HEK293 (cell line): ENCODE data around the gene KANSL1.
"Not testable (repeated sequence)": the region's sequence is repeated elsewhere in the genome, so short reads cannot be mapped to it uniquely, and the experiment has no call there.

Source experiments
- CTCF ChIA-PET: fragments of 350-600 bp; formaldehyde crosslinking; extraction: SDS; loops from one replicate; lab custom pipeline; 2021; ENCODE audit warnings: antibody characterized with exemption; lab: Yijun Ruan, JAX
- POLR2A ChIA-PET: fragments of 300-600 bp; formaldehyde crosslinking; extraction: SDS; loops from one replicate; lab custom pipeline; 2020; ENCODE audit warnings: antibody characterized with exemption, inconsistent platforms; lab: Yijun Ruan, JAX
- H3K27ac ChIP-seq: fragments of 200-500 bp; sonication (Bioruptor generic); 2 replicates; pipeline ENCODE4 v1.5.1; 2014; ENCODE audit warnings: low read depth, low read length, control low read depth, inconsistent platforms; ENCODE audit errors: extremely low read depth
- H3K36me3 ChIP-seq, 2 experiments: fragments of 200-500 bp in 1 of 2; sonication (Bioruptor generic) in 1 of 2; 1 replicate in 1 of 2; 2 replicates in 1 of 2; pipeline ENCODE4 v1.5.1; 2014 to 2017; ENCODE audit warnings: inconsistent platforms in 2 of 2, low read length in 2 of 2; ENCODE audit not compliant: control insufficient read depth in 2 of 2, insufficient read depth in 1 of 2
- H3K4me1 ChIP-seq: fragments of 200-500 bp; sonication (Bioruptor generic); 2 replicates; pipeline ENCODE4 v1.5.1; 2014; ENCODE audit warnings: mild to moderate bottlenecking, low read length, inconsistent platforms; ENCODE audit not compliant: control insufficient read depth, insufficient read depth
- H3K4me3 ChIP-seq: 2 replicates; pipeline ENCODE4 v1.5.1; 2011; ENCODE audit warnings: low read depth, mild to moderate bottlenecking, control low read depth, low read length, moderate library complexity
- H3K9me3 ChIP-seq: fragments of 200-500 bp; sonication (Bioruptor generic); 2 replicates; pipeline ENCODE4 v1.5.1; 2014; ENCODE audit warnings: low read depth, low read length, inconsistent platforms; ENCODE audit not compliant: control insufficient read depth, insufficient read depth
- CTCF ChIP-seq: fragments of 450-650 bp; formaldehyde crosslinking; IDR thresholded peaks from 2 replicates; pipeline ENCODE4 v1.5.1; 2016; ENCODE audit warnings: missing biosample characterization, missing genetic modification characterization
- EGR2 ChIP-seq: fragments of 450-650 bp; formaldehyde crosslinking; IDR thresholded peaks from 2 replicates; pipeline ENCODE4 v1.5.1; 2016; ENCODE audit warnings: low read depth, missing biosample characterization, missing genetic modification characterization
- GLI2 ChIP-seq: fragments of 450-650 bp; formaldehyde crosslinking; IDR thresholded peaks from 2 replicates; pipeline ENCODE4; 2017; ENCODE audit warnings: missing biosample characterization, missing genetic modification characterization, low read depth, borderline replicate concordance
- HOXA7 ChIP-seq: sonication (generic); formaldehyde crosslinking; IDR thresholded peaks from 2 replicates; pipeline ENCODE4 v1.8.1; 2022; ENCODE audit warnings: missing genetic modification reagents, borderline replicate concordance
- PRDM2 ChIP-seq: fragments of 450-650 bp; formaldehyde crosslinking; IDR thresholded peaks from 2 replicates; pipeline ENCODE4 v1.5.1; 2016; ENCODE audit warnings: missing biosample characterization, missing genetic modification characterization, borderline replicate concordance
- ZFP69B ChIP-seq: fragments of 450-650 bp; formaldehyde crosslinking; IDR thresholded peaks from 2 replicates; pipeline ENCODE4 v1.5.1; 2016; ENCODE audit warnings: missing biosample characterization, missing genetic modification characterization
- ZNF248 ChIP-seq: fragments of 450-650 bp; formaldehyde crosslinking; IDR thresholded peaks from 2 replicates; pipeline ENCODE4 v1.5.1; 2017; ENCODE audit warnings: missing biosample characterization, missing genetic modification characterization
- ZNF37A ChIP-seq: fragments of 450-650 bp; IDR thresholded peaks from 2 replicates; pipeline ENCODE4 v1.5.1; 2018; ENCODE audit warnings: missing biosample characterization, missing genetic modification characterization
- ZNF423 ChIP-seq: fragments of 450-650 bp; formaldehyde crosslinking; IDR thresholded peaks from 2 replicates; pipeline ENCODE4 v1.5.1; 2016; ENCODE audit warnings: missing biosample characterization, missing genetic modification characterization
- ZNF623 ChIP-seq: fragments of 450-650 bp; formaldehyde crosslinking; IDR thresholded peaks from 2 replicates; pipeline ENCODE4 v1.5.1; 2016; ENCODE audit warnings: missing biosample characterization, missing genetic modification characterization
- ZNF670 ChIP-seq: fragments of 450-650 bp; formaldehyde crosslinking; IDR thresholded peaks from 2 replicates; pipeline ENCODE4 v1.5.1; 2016; ENCODE audit warnings: missing biosample characterization, missing genetic modification characterization, low read depth
- ZNF792 ChIP-seq: fragments of 450-650 bp; formaldehyde crosslinking; IDR thresholded peaks from 2 replicates; pipeline ENCODE4 v1.5.1; 2016; ENCODE audit warnings: missing biosample characterization, missing genetic modification characterization
- ZSCAN4 ChIP-seq: fragments of 450-650 bp; formaldehyde crosslinking; IDR thresholded peaks from 2 replicates; pipeline ENCODE4 v1.5.1; 2017; ENCODE audit warnings: missing biosample characterization, missing genetic modification characterization
- ZSCAN5A ChIP-seq: fragments of 450-650 bp; formaldehyde crosslinking; IDR thresholded peaks from 2 replicates; pipeline ENCODE4 v1.5.1; 2016; ENCODE audit warnings: missing biosample characterization, missing genetic modification characterization

KANSL1 gene

GRCh38 chr17:46020023-46020761 lies 173.0 kb downstream of the KANSL1 start:
- peaks cover 0 to 16% of the 10 kb centered on the region in 2 experiments; a peak in 2 of 3 replicates for H3K36me3 ChIP-seq
- H3K9me3 ChIP-seq: no peaks in the 10 kb centered on the region
- no peak overlapping the region for H3K4me3 ChIP-seq
- CTCF ChIA-PET: interaction anchor here (0.7 to 1.1 kb wide), 2 partner anchors 25 to 248 kb away, joined by 4 read pairs; no protein-coding TSS in a partner anchor
- TF ChIP-seq CTCF (tag by site-specific recombination) (no peak), ZNF670 (tag by site-specific recombination) (no peak), ZSCAN5A (tag by site-specific recombination) (no peak), ZNF423 (no peak), ZFP69B (tag by site-specific recombination) (no peak), GLI2 (tag by site-specific recombination) (no peak), PRDM2 (tag by site-specific recombination) (no peak), EGR2 (tag by site-specific recombination) (no peak), ZNF248 (tag by site-specific recombination) (no peak), ZNF37A (tag by site-specific recombination) (no peak), ZNF623 (tag by site-specific recombination) (no peak), ZNF792 (tag by site-specific recombination) (no peak), HOXA7 (no peak), ZSCAN4 (no peak)
- POLR2A ChIA-PET: no interaction called here
- no peak overlapping the region for H3K27ac ChIP-seq
- no peaks in the 10 kb centered on the region for H3K4me1 ChIP-seq

GRCh38 chr17:46019408-46019925 lies 173.8 kb downstream of the KANSL1 start:
- H3K4me1 ChIP-seq, POLR2A ChIA-PET, H3K9me3 ChIP-seq, CTCF ChIA-PET, H3K27ac ChIP-seq, H3K4me3 ChIP-seq: not testable (repeated sequence)
- peaks cover 0 to 10% of the 10 kb centered on the region in 2 experiments; a peak in 2 of 3 replicates for H3K36me3 ChIP-seq
